Stimulated activated CD8-positive, alpha-beta memory T cell treated with anti-CD3 and anti-CD28 coated beads, Interleukin-12 subunit alpha, Interleukin-12 subunit beta, amount 100 ng/mL, for 4 hours (primary cell): ENCODE measurements around the gene NUCKS1.
A peak's percentile ranks its signal among the peaks of the same experiment; 100 is the strongest.
"Not testable (repeated sequence)": the region's sequence is repeated elsewhere in the genome, so short reads cannot be mapped to it uniquely, and the experiment has no call there.

Experiments used
- DNase-seq: peaks from one replicate; pipeline ENCODE4 v3.0.0-alpha.2; 2020; ENCODE audit warnings: low read depth

The NUCKS1 gene

GRCh38 chr1:205729945-205730610 lies 19.9 kb downstream of the NUCKS1 start:
- no peak for DNase-seq

- DNase-seq = no peak
Measured at GRCh38 chr1:205726619-205727125, 23.3 kb downstream of the NUCKS1 start.

- no peak for DNase-seq
Measured at GRCh38 chr1:205725514-205725913, 24.5 kb downstream of the NUCKS1 start.

DNA sequence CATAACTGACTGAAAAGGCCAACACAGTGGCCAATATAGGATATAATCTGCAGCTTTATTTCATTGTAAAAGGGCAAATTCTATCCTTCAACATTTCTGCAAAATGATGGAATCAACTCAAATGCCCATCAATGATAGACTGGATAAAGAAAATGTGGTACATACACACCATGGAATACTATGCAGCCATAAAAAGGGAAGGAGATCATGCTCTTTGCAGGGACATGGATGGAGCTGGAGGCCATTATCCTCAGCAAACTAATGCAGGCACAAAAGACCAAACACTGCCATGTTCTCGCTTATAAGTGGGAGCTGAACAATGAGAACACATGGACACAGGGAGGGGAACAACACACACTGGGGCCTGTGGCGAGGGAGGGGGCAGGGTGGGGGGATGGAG lies 29.2 kb downstream of the NUCKS1 start:
- not testable (repeated sequence) for DNase-seq

DNA sequence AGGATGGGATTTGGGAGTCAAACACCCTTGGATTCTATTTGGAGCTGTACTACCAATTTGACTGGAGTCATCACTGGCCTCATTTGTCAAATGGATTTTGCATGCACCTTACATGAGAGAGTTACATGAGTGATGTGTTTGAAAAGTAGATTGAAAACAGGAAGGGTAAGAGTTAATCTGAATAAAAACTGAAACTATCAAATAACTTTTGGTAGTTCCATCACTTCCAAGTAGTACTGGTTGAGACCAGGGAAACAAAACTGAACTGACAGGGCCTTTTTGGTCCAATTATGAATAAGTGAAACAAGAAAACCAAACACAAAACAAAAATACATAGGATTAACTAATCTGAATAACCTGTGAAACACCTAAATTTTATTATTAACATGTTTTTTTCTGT lies 30.2 kb downstream of the NUCKS1 start:
- no peak for DNase-seq

DNA sequence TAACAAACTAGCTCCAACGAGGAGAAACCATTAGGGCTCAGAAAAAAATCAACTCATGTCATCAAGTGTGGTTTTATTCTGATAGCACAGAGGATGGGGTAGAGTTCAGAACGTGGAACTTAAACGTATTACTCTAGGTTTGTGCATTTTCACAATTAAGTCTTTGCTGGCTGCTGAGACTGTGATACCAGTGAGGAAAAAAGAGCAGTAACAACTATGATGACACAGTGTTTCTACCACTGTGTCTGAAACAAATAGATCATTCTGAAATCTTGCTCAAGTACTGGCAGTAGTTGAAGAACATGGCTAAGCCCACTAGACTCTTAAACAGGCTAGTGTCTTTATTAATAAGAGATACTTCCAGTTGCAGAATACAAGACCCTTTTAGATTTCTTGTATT lies 31.0 kb downstream of the NUCKS1 start:
- DNase-seq = no peak

- DNase-seq = no peak
Measured at GRCh38 chr1:205716371-205717132, 33.4 kb downstream of the NUCKS1 start.

DNA sequence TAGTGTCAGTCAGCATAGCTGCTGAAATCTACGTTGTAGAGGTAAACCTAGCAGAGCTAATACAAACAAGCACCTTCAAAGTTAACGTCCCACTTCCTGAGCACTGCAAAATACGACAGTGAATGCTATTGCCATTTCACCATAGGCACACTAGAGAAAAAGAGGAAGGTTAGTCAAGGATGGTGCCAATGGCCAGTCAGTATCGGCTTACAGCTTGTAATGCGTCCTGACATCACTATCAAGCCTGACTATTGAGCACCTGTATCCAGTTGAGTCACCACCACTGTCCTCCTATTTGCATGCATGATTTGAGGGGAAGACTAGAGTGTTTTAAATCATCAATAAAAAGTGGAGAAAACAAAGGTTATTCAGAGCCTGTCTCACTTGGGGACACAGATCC lies 34.4 kb downstream of the NUCKS1 start:
- DNase-seq = no peak

DNA sequence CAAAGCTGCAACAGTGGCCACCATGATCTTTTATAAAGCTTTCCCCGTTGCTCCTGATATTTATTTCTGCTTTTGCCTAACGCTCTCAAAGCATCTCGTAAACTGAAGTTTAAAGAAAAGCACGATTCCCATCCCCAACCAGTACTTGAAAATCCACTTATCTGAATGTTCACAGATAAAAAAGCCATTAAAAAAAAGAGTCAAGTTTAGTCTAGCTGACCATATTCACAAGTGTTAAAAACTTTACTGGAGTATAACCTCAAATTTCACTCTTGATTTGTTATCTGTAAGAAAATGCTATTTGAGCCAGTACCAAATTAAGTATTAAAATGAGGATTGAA lies 35.1 kb downstream of the NUCKS1 start:
- DNase-seq = no peak

DNA sequence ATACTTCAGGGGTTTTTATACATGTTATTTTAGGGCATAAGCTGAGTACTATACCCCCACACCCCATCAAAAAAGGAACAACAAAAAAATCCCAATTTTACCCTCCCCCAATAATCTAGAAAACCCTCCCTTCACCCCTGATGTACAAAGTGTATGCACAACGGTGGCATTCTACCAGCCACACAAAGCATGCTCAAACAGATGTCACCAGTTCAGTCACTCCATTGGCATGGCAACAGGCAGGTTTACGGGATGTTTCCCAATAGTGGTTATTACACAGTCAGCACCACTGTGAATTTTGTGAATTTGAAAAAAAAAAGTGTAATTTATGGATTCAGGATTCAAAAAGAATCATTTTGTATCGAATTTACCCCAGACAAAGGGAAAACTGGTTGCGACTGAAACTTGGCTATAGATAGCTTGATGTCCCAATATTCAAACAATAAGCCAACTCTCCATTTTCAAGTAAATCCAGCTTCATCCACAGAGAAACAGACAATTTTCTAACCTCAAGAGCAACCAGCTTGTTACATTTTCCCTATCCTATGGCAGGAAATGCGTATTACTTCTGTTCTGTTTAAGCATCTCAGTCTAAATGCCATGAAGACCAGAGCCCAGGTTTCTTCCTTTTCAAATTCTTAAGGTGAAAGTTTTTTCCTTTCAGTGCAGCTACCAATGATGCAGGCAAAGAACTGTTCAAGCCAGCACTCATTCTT lies 35.6 kb downstream of the NUCKS1 start:
- DNase-seq = no peak

DNA sequence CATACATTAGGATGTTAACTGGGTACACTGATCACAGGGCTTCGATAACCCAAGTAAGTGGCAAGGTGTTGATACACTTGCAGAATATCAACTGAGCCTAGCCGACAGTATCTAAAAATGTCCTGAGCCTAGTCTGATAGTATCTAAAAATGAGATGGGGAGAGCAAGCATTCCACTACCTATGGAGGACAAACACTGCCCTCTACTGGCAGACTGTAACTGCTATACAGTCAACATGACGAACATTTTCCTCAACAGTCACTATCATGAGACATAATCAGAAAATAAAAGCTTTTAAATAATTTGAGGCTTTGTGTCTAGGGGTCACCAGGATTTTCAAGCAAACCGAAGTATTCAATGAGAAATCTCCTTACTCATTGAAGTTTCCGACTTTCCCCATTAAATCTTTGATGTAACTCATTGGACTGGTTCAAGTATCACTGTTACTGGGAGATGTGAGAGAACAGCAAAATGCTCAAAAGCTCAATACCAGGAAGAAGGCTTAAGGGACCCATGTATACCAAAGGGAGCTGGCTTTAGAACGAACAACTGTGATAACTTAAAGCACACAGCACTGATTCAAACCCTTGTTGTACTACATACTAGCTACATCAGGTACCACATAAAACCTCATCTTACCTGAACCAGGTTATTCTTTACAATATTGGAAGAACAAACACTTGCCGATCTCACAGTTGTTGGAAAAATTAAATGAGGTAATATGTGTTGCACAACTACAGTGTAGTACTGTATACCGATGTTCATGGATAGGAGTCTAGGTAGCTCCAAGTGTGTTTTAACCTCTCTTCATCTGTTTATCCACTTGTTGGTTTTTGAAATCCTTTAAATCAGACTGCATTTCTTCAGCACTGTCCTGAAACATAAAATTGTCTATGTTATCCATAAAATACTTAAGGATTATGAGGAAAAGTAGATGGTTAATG lies 38.6 kb downstream of the NUCKS1 start:
- DNase-seq = peak; percentile 11

DNA sequence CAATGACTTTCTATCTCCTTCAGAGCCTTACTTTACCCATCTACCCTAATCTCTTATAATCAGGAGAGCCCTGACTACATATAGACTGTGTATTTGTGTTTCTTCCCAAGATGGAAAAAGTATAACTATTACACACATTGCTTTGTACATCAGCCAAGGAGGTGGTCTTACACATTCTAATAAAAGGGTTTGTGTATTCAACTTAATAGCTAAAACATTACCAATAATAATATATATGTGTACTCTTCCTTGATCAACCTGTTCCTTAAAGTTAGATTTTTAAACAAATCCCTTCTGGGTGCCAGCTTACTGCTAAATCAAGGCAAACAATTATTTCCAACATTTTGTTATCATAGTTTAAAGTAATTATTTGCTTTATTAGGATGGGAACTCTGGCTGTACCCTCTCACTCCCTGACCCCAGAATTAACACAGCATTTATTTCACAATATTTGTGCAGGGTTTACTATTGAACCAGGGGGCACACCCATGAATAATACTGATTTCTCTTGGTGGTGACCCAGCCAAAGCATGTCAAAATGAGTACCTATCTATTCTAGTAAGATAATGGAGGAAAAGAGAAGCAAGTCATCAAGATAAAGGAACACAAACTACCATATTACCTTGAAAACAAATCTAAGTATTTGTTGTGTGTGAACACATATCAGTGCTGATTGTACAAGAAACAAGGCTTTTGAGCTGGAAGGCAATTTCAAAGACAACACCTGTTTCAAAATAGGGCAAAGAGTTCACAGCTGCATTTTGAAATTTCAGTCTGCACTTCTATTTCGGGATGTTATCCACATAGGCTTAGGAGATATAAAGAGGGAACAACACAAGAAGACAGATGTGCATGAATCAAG lies 39.5 kb downstream of the NUCKS1 start:
- DNase-seq = no peak

DNA sequence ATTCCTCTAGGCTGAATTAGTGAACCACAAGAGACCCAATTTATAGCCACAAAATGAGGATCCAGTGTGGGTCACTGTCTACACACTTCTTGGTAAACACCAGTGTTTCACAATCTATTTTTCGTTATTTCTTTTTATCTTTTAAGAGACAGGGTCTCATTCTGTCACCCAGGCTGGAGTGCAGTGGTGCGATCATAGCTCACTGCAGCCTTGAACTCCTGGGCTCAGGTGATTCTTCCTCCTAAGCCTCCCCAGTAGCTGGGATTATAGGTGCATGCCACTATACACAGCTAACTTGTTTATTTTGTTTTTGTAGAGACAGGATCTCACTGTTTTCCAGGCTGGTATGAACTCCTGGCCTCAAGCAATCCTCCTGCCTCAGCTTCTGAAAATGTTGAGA lies 40.3 kb downstream of the NUCKS1 start:
- no peak for DNase-seq

DNA sequence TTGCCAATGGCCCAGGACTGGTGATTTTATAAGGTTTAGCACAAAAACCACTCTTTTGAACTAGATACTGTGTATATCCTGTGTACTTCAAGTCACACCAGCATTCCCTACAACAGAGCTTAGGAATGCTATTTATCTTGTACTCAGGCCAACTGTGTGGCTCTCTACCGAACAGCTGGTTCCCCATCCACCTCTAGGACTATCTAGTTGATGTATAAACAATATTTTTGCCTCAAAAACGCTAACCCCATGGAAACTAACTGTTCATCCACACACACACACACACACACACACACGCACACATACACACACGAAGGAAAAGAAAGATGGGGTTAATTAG lies 41.0 kb downstream of the NUCKS1 start:
- no peak for DNase-seq

DNA sequence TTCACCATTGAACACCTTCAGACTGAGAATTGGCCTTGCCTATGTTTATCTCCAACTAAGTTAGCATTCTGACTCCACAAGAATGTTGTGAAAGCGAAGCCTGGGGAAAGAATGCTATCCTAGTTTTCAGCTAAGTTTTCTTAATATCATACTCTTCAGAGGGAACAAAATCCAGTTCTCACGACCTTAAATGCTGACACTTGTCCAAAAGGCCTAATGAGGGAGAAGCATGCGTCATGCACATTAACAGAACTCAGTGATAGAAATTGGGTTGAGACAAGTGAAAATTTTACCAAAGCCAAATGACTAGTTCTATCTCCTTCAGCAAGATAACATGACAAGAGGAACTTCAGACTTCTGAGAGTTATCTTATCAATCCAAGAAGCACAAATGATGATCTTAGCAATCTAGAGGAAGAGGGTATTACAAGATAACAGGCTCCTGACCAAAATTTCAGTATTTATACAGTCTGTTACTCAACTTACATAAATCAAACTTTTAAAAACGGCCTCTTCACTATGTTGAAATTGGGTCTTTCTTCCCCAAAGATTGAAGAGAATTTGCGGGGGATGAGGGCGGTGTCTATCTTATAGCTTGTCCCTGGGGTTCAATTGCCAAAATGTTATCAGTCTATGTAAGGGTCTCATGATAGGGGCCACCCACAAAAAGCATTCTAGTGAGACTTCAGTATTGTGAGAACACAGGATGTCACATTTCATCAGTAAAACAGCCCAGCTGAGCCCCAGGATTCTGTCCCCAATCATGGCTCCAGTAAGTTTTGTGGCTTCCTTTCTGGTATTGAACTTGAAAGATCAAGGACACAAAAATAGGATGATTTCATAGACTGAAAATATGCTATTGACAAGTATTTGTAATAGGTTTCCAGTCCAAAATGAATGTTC lies 43.1 kb downstream of the NUCKS1 start:
- DNase-seq = no peak

GRCh38 chr1:205704903-205705302 lies 45.1 kb downstream of the NUCKS1 start:
- DNase-seq = no peak

DNA sequence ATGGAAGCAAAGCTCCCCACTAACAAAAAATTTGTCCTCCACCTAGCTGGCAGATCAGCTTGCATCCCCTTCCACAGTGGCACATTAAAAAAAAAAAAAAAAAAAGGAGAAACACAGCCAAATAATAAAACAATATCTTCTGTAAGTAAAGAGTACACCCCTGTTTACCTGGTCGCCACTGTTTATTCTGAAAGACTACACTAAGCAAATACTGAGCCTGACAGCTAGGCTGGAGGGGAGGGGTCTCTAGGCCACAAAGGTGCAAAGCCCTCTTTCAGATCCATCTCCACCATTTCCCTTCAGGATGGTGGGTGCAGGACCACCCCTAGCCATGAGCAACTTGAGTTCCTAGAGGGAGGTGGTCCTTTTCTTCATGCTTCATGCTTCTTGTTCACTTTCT lies 46.9 kb downstream of the NUCKS1 start:
- DNase-seq = no peak

- no peak for DNase-seq
Measured at GRCh38 chr1:205701891-205702290, 48.1 kb downstream of the NUCKS1 start.

DNA sequence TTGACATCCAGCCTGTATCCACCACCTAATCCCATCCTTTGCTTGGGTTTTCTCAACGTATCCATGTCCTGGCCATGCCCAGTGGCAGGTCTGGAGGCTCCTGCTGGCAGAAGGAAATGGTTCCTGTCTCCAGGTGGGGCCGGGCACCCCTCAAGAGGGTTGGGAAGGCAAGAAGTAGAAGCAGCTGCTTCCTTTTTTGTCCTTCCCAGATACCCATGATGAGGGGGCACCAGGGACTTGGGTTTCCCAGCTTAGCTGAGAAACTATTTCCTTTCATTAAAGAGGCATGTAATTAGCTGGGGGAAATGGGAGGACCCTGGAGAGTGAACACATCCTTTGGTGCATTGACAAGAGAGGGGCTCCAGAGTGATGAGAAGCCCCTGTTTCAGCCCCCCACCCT lies 48.6 kb downstream of the NUCKS1 start:
- DNase-seq = no peak

GRCh38 chr1:205700865-205701401 lies 49.0 kb downstream of the NUCKS1 start:
- DNase-seq = no peak
